Endothelial cell of umbilical vein (primary cell): Measurements from ENCODE around the gene EEF1AKMT2. TPM values are rescaled to one million over a fixed set of nuclear protein-coding genes. Genes with fewer than 3 reads are reported as not detected.

Source experiments
- BruUV-seq: library from RNA; stranded (reverse); fragments of 400-500 nt; replicated peaks from 2 replicates; lab custom pipeline; 2021; lab: Mats Ljungman, UMichigan
- CTCF ChIA-PET: fragments of 300-600, 350-600 bp; sonication (Branson Sonifier 250); formaldehyde crosslinking; loops from one replicate; lab custom pipeline; 2021; ENCODE audit warnings: antibody characterized with exemption, inconsistent platforms; lab: Charles Lee
- POLR2A ChIA-PET: fragments of 300-600, 350-600 bp; sonication (Branson Sonifier 250); formaldehyde crosslinking; loops from one replicate; lab custom pipeline; 2021; ENCODE audit warnings: antibody characterized with exemption, inconsistent platforms; lab: Charles Lee
- DNase-seq: peaks from one replicate; pipeline ENCODE4 v3.0.0-alpha.2; 2011; ENCODE audit warnings: low read depth, low spot score
- FAIRE-seq: peaks from 2 replicates; lab custom pipeline; 2011; peaks lifted over from hg19 to GRCh38; lab: Jason Lieb, UNC
- H2AFZ ChIP-seq: 2 replicates; pipeline ENCODE4 v1.6.0; 2012; ENCODE audit warnings: low read depth, low read length, control low read depth, inconsistent platforms
- H3K27ac ChIP-seq: 2 replicates; pipeline ENCODE4 v1.5.1; 2011; ENCODE audit warnings: low read depth, mild to moderate bottlenecking, control low read depth, low read length, moderate library complexity; ENCODE audit not compliant: insufficient read depth
- H3K27me3 ChIP-seq, 2 experiments: 2 replicates each; pipeline versions ENCODE4 v1.6.0 to v1.6.1; 2011; ENCODE audit warnings: low read length in 2 of 2, mixed read lengths in 1 of 2; ENCODE audit not compliant: control insufficient read depth in 2 of 2, insufficient read depth in 2 of 2
- H3K36me3 ChIP-seq, 2 experiments: 2 replicates in 1 of 2; 3 replicates in 1 of 2; pipeline ENCODE4 v1.5.1; 2011; ENCODE audit warnings: low read length in 2 of 2, mild to moderate bottlenecking in 1 of 2, moderate library complexity in 1 of 2; ENCODE audit not compliant: control insufficient read depth in 2 of 2, insufficient read depth in 2 of 2; ENCODE audit errors: extremely low read depth in 1 of 2
- H3K4me1 ChIP-seq: 3 replicates; pipeline ENCODE4 v1.5.1; 2011; ENCODE audit warnings: mild to moderate bottlenecking, low read length; ENCODE audit not compliant: control insufficient read depth, insufficient read depth; ENCODE audit errors: extremely low read depth
- H3K4me2 ChIP-seq: 2 replicates; pipeline ENCODE4 v1.6.1; 2011; ENCODE audit warnings: low read length, control low read depth, mixed read lengths; ENCODE audit not compliant: insufficient read depth
- H3K4me3 ChIP-seq, 3 experiments: fragments of 200-600 bp in 1 of 3; sonication (generic), shearing (Covaris generic) in 1 of 3; replicated peaks in 1 of 3; 2 replicates each; pipeline ENCODE4 v1.5.1; 2011 to 2016; ENCODE audit warnings: control low read depth in 3 of 3, low read length in 3 of 3, mild to moderate bottlenecking in 2 of 3, inconsistent platforms in 1 of 3, low read depth in 1 of 3, moderate library complexity in 1 of 3; ENCODE audit not compliant: insufficient read depth in 1 of 3
- H3K79me2 ChIP-seq: 2 replicates; pipeline ENCODE4 v1.6.0; 2012; ENCODE audit warnings: low read length, inconsistent platforms; ENCODE audit not compliant: control insufficient read depth, insufficient read depth
- H3K9ac ChIP-seq: replicated peaks from 2 replicates; pipeline ENCODE3; 2011; ENCODE audit warnings: low read length, control low read depth; ENCODE audit not compliant: insufficient read depth; ENCODE audit errors: extremely low read depth
- H3K9me1 ChIP-seq: replicated peaks from 3 replicates; pipeline ENCODE4 v1.6.0; 2011; ENCODE audit warnings: mild to moderate bottlenecking, low read length; ENCODE audit not compliant: control insufficient read depth, insufficient read depth; ENCODE audit errors: extremely low read depth
- H3K9me3 ChIP-seq: replicated peaks from 2 replicates; pipeline ENCODE4 v1.5.1; 2012; ENCODE audit warnings: low read length, inconsistent platforms; ENCODE audit not compliant: control insufficient read depth, insufficient read depth
- H4K20me1 ChIP-seq: replicated peaks from 2 replicates; pipeline ENCODE3; 2011; ENCODE audit warnings: mild to moderate bottlenecking, low read length; ENCODE audit not compliant: control insufficient read depth, insufficient read depth; ENCODE audit errors: extremely low read depth
- CTCF ChIP-seq, 2 donors: IDR thresholded peaks; 1 replicate in 1 of 2; 2 replicates in 1 of 2; pipeline ENCODE4 v1.5.1; 2011; ENCODE audit warnings: low read length in 2 of 2, mild to moderate bottlenecking in 2 of 2, moderate library complexity in 2 of 2, control low read depth in 1 of 2, inconsistent platforms in 1 of 2, low read depth in 1 of 2; ENCODE audit not compliant: insufficient read depth in 1 of 2; ENCODE audit errors: extremely low read depth in 1 of 2
- EZH2 ChIP-seq: IDR thresholded peaks from 2 replicates; pipeline ENCODE4 v1.6.1; 2012; ENCODE audit warnings: borderline replicate concordance, low read depth, mild to moderate bottlenecking, moderate library complexity, low read length, inconsistent platforms; ENCODE audit not compliant: severe bottlenecking
- FOS ChIP-seq: IDR thresholded peaks from 2 replicates; pipeline ENCODE4 v1.6.1; 2011; ENCODE audit warnings: mild to moderate bottlenecking, low read length, moderate library complexity, borderline replicate concordance; ENCODE audit not compliant: insufficient read depth
- GATA2 ChIP-seq: IDR thresholded peaks from 2 replicates; pipeline ENCODE4 v1.7.0; 2011; ENCODE audit warnings: low read depth, mild to moderate bottlenecking, moderate library complexity, mixed read lengths, low read length; ENCODE audit not compliant: insufficient read length, insufficient read depth
- JUN ChIP-seq: IDR thresholded peaks from 2 replicates; pipeline ENCODE4 v1.6.1; 2011; ENCODE audit warnings: borderline replicate concordance, low read depth; ENCODE audit not compliant: insufficient read length, insufficient read depth
- MAX ChIP-seq: IDR thresholded peaks from 2 replicates; pipeline ENCODE4 v1.6.1; 2011; ENCODE audit not compliant: insufficient read depth, insufficient read length
- MYC ChIP-seq: IDR thresholded peaks from one replicate; pipeline ENCODE4 v1.6.1; 2011; ENCODE audit warnings: mild to moderate bottlenecking, low read depth, low read length
- POLR2A ChIP-seq: IDR thresholded peaks from 2 replicates; pipeline ENCODE4 v1.6.1; 2012; ENCODE audit warnings: low read depth, mild to moderate bottlenecking, control low read depth, low read length
- POLR2AphosphoS5 ChIP-seq: IDR thresholded peaks from 2 replicates; pipeline ENCODE4 v1.6.1; 2012; ENCODE audit warnings: low read depth, mild to moderate bottlenecking, control low read depth, low read length, moderate library complexity; ENCODE audit not compliant: insufficient read depth
- dilution Hi-C: fragments of 300-500 bp; cut with MboI; formaldehyde crosslinking; loops from one replicate; pipeline ENCODE4 v1.15.0; 2019; ENCODE audit warnings: low sequenced_read_pairs; ENCODE audit not compliant: extremely low pct_ligation_motif_present
- intact Hi-C: fragments of 100-400 bp; cut with micrococcal nuclease; formaldehyde crosslinking; loops from one replicate; pipeline ENCODE4 v1.10.0; 2022
- polyA plus RNA-seq, 4 experiments: library from polyadenylated mRNA; depleted of rRNA in 3 of 4; stranded (reverse) in 3 of 4; unstranded in 1 of 4; fragments of >200 nt; gene quantifications; 2 replicates each; pipeline versions ENCODE4 v1.2.1 to v1.2.3, GENCODE V29; 2011 to 2012; ENCODE audit warnings: missing spikeins in 1 of 4
- total RNA-seq: library from RNA; stranded (reverse); gene quantifications from 2 replicates; pipeline ENCODE4 v1.2.3, GENCODE V29; 2021

EEF1AKMT2 gene
- total and polyA plus RNA-seq, 2 donors (not counting 3 experiments of a cell fraction or from before 2014, with no cell fraction given) = 8.5 to 21.3 TPM

- dilution Hi-C loops = no loop called here
- no peaks in the 10 kb centered on the region for H3K9me3 ChIP-seq
- POLR2A ChIA-PET = no interaction called here
- no peak for DNase-seq
- no peak for TF ChIP-seq JUN
- no peak for TF ChIP-seq MYC
- TF ChIP-seq POLR2A = no peak
- no peak for TF ChIP-seq CTCF (IDR thresholded peaks at IDR 0.05; ENCODE audit: extremely low read depth in 1 of 2, insufficient read depth in 1 of 2, low read depth in 1 of 2, low read length in 2 of 2)
- TF ChIP-seq FOS = no peak
- no peak for TF ChIP-seq MAX
- no peak for TF ChIP-seq EZH2
- TF ChIP-seq POLR2AphosphoS5 = no peak
- no peak for TF ChIP-seq GATA2
- CTCF ChIA-PET = interaction anchor here (0.9 to 2.2 kb wide), 4 partner anchors 9 to 18 kb away, joined by 3 to 7 read pairs (median 4); no protein-coding TSS in a partner anchor
- no peak for FAIRE-seq
- no peaks in the 10 kb centered on the region for H3K79me2 ChIP-seq
- peaks cover 0 to 12% of the 10 kb centered on the region in 2 experiments for H3K36me3 ChIP-seq
- no TSS peak for BruUV-seq
- no peaks in the 10 kb centered on the region for H4K20me1 ChIP-seq
- no peaks in the 10 kb centered on the region for H3K9me1 ChIP-seq
- no peak overlapping the region for H3K4me2 ChIP-seq
- peaks cover 10% of the 10 kb centered on the region for H3K4me1 ChIP-seq
- H3K4me3 ChIP-seq = no peak overlapping the region
- intact Hi-C loops = no loop called here
- no peak overlapping the region for H3K27ac ChIP-seq
- H3K9ac ChIP-seq = no peak overlapping the region
- no peaks in the 10 kb centered on the region for H3K27me3 ChIP-seq
- H2AFZ ChIP-seq = no peak overlapping the region
Observed at GRCh38 chr10:124763267-124763666, 28.4 kb downstream of the EEF1AKMT2 start.
